GM21526 (cell line): Measurements from ENCODE around the gene MYO1D.
"Not testable (repeated sequence)": the region's sequence is repeated elsewhere in the genome, so short reads cannot be mapped to it uniquely, and the experiment has no call there.

Source experiments
- ATAC-seq: cut with Tn5 transposase; IDR thresholded peaks from one replicate; pipeline ENCODE4 v1.9.1; 2021; ENCODE audit warnings: moderate library complexity; ENCODE audit not compliant: unreplicated experiment, low FRiP score

The MYO1D gene

GRCh38 chr17:32742681-32743538, 134.0 kb downstream of the MYO1D start:
- ATAC-seq, result no peak

GRCh38 chr17:32741381-32741780, 135.5 kb downstream of the MYO1D start:
- no peak for ATAC-seq

- no peak for ATAC-seq
Measured at GRCh38 chr17:32739722-32740121, 137.2 kb downstream of the MYO1D start.

DNA sequence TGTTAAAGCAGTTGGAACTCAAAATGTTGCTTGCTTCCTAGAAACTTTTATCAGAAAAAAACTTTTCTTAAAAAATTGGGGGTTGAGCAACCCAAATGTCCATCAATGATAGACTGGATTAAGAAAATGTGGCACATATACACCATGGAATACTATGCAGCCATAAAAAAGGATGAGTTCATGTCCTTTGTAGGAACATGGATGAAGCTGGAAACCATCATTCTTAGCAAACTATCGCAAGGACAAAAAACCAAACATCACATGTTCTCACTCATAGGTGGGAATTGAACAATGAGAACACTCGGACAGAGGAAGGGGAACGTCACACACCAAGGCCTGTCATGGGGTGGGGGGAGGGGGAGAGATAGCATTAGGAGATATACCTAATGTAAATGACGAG, 137.8 kb downstream of the MYO1D start:
- ATAC-seq, result not testable (repeated sequence)

DNA sequence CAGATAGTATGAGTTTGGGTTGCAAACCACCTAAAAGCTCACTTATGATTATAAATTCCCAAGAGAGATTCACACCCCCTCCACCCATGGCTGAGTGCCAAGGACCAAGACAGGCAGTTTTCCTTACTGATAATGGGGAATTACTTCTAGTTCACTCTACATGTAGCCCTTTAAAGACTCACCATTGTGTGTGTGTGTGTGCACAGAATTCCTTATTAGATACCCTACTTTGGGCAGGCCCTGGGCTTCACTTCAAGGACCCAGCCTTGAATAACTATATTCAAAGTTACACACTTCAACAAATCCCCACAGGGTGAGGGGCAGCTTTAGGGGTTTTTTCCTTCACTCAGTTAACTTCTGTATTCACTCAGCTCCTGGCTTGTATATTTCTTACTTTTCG, 143.5 kb downstream of the MYO1D start:
- no peak for ATAC-seq

DNA sequence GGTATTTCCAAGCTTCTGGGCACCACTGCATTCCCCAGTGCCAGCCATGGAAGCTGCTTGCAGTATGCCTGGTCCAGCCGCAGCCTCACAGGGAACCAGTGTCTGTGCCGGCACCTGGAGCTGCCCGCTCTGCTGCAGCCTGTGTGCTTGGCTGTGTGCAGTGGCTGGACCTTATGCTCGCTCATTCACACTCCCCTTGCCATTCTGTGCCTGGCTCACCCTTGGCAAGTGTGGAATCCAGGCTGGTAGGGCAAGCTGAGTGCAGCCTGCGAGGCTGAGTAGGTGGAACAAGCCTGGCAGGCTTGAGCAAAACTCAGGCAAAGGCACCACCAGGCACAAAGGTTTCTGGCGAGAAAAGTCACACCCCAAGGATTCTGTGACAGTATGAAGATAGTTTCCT, 144.0 kb downstream of the MYO1D start:
- no peak for ATAC-seq

- no peak for ATAC-seq
Measured at GRCh38 chr17:32732296-32732642, 144.7 kb downstream of the MYO1D start.

DNA sequence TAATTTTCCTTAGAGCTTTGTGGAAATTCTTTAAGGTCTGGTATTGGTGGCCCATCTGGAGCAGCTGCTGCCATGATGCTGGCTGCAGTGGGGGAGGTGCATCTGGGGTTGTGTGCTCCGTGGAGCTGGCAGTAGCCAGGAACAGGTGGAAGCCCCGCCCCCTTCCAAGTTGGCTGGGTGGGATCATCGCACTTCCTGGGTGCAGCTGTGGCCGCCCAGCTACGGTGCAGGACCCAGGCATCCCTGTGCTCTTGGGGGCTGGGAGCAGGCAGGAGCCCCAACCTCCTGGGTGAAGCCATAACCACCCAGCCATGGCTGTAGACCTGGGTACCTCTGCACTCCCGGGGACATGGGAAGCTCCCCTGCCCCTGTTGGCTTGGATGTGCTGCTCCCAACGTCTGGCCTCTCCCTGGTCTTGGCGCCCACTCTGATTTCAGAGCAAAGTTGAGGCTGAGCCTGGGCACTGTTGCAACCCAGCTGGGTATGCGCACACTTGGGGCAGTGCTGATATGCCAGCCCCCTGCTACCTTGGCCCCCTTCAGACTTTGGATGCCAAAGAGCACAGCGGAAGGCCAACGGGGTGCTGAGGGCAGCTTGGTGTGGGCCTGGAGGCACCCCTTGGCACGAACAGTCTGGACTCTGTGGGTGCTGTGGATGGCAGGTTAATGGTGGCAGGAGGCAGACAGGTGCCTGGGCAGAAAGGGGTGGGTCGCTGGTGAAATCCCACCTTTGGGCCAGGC, 145.2 kb downstream of the MYO1D start:
- no peak for ATAC-seq

- no peak for ATAC-seq
Measured at GRCh38 chr17:32727681-32728080, 149.2 kb downstream of the MYO1D start.

GRCh38 chr17:32725697-32726096, 151.2 kb downstream of the MYO1D start:
- ATAC-seq, result no peak

- no peak for ATAC-seq
Measured at GRCh38 chr17:32723310-32723955, 153.5 kb downstream of the MYO1D start.

GRCh38 chr17:32722733-32723132, 154.2 kb downstream of the MYO1D start:
- ATAC-seq, result no peak

DNA sequence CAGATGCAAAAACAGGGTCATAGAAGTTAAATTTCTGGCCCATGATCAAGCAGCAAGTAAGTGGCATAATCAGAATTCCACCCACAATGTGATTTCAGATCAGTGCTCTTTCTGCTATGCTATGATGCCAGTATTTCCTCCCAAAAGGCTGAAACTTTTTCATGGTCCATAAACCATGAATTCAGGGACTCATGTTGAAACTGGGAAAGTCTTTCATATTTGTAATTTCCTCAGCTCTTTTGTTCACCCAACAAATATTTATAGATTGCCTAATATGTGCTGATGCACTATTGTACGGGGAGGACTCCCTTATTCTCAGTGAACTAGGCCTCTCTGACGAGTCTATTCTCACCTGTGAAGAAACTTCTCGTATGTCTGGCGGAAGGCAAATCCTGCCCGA, 156.3 kb downstream of the MYO1D start:
- ATAC-seq, result no peak

DNA sequence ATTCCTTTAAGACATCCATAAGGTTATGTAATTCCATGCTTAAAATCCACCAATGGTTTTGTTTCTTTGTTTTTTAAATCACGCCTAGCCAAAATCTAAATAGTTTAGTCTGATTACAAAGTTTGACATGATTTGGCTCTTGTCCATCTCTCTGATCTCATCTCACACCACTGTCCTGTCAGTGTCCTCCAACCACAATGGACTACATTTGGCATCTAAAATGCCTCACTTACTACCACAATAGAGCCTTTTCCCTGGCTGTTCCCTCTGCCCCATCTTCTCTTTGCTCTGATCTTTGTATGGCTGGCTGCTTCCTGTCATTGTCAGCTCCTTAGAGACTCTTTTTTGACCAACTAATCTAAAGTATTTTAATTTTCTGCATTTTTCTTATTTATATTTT, 157.2 kb downstream of the MYO1D start:
- ATAC-seq, result no peak

GRCh38 chr17:32714922-32715321, 162.0 kb downstream of the MYO1D start:
- not testable (repeated sequence) for ATAC-seq

DNA sequence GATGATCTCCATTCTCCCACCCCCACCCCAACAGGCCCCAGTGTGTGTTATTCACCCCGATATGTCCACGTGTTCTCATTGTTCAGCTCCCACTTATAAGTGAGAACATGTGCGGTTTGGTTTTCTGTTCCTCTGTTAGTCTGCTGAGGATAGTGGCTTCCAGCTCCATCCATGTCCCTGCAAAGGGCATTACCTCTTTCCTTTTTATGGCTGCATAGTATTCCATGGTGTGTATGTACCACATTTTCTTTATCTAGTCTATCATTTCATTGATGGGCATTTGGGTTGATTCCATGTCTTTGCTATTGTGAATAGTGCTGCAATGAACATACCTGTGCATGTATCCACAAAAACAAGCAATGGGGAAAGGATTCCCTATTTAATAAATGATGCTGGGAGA, 162.7 kb downstream of the MYO1D start:
- ATAC-seq, result not testable (repeated sequence)

DNA sequence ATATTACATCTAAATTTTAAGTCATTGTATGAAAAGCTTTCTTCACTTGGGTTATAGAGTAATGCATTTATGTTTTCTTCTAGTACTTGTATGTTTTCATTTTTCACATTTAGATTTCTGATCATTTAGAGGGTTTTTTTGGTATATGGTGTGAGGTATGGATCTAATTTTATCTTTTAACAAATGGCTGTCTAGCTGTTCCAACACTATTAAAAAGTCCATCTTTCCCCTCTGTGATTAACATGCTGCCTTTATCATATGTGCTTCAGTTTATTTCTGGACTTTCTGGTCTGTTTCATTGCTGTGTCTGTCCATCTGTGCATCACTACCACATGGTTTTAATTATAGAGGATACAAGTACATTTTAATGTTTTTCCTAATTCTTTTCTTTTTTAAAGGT, 163.8 kb downstream of the MYO1D start:
- no peak for ATAC-seq

GRCh38 chr17:32709562-32709961, 167.4 kb downstream of the MYO1D start:
- no peak for ATAC-seq

DNA sequence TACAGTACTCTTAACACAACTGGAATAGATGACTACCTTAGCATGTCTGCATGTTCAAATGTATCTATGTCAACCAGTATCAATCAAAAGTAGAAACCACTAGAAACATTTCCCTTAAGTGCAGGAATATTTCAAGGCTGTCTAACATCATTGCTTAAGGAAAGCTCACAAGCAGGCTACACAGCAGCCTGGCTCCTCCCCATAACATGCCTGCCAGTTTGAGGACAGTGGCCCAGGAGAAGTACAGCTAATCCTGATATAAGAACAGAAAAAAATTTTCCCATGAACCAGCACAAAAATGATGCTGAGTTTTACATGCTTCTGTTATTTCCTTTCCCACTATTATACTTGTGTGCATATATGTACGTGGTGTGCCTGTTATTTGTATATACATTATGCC, 175.1 kb downstream of the MYO1D start:
- no peak for ATAC-seq

- ATAC-seq, result no peak
Measured at GRCh38 chr17:32699247-32699646, 177.7 kb downstream of the MYO1D start.
